Measurements from ENCODE around the gene ABLIM1.

ABLIM1 gene

DNA sequence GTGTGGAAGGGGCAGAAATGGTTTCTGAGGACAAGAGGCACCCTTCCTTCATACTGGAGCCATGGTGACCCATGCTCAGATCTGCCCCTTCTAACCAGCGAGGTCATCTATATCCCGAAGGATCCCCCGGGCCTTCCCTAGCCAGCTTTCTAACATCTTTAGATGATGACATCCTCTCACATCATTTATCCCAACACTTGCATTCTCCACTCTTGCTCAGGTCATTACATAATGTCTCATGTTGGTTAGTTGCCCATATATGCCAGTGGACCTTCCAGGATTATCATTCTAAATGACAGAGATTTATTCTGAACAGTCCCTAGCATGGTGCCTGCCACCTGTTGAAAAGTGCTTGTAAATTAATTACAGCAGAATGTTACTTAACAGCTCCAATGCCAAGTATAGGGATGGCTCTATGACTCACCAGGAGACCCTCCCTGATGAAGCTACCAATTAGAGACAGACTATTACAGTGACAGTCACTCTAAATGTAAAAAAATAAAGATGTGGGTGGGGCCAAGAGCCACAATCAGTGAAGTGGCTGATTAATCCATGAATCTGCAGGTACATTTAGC lies 22.6 kb upstream of the ABLIM1 start:
- H3K9ac ChIP-seq (ENCODE audit: low read depth, low read length) = no peak overlapping the region
- no peak overlapping the region for H3K4me3 ChIP-seq (ENCODE audit: low read depth, low read length)
- no peaks in the 10 kb centered on the region for H3K36me3 ChIP-seq (ENCODE audit: control insufficient read depth, insufficient read depth, low read length)
- H3K27ac ChIP-seq (ENCODE audit: low read depth, low read length) = no peak overlapping the region
- H3K4me1 ChIP-seq (ENCODE audit: control insufficient read depth, insufficient read depth, low read length) = peaks cover 7% of the 10 kb centered on the region; the same call in 1 of the 2 replicates
- no peaks in the 10 kb centered on the region for H3K27me3 ChIP-seq (ENCODE audit: control insufficient read depth, insufficient read depth, low read length)
- H3K9me3 ChIP-seq (ENCODE audit: control insufficient read depth, insufficient read depth, low read length) = no peaks in the 10 kb centered on the region

DNA sequence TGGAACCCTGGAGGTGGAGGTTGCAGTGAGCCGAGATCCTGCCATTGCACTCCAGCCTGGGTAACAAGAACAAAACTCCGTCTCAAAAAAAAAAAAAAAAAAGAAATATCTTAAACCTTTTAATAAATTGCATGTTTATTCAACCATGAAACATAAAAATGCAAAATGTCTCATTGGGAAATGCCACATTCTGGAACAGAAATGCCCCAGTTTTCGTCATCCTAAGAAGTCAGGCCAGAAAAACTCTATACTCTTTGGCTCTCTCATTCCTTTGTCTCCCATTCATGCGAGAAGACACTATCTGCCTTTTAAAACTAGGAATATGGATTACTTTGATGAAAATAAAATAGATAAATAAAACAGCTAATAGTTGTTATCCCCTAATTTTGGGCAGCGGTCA lies 21.5 kb upstream of the ABLIM1 start:
- Histone ChIP-seq H3K36me3 (ENCODE audit: control insufficient read depth, insufficient read depth, low read length) (no peaks in the 10 kb centered on the region), H3K27ac (ENCODE audit: low read depth, low read length) (no peak overlapping the region), H3K4me1 (ENCODE audit: control insufficient read depth, insufficient read depth, low read length) (0 out of 2 replicates have a peak, but pooled peaks cover 2% of the 10 kb centered on the region), H3K27me3 (ENCODE audit: control insufficient read depth, insufficient read depth, low read length) (no peaks in the 10 kb centered on the region), H3K9me3 (ENCODE audit: control insufficient read depth, insufficient read depth, low read length) (no peaks in the 10 kb centered on the region), H3K9ac (ENCODE audit: low read depth, low read length) (no peak overlapping the region), H3K4me3 (ENCODE audit: low read depth, low read length) (no peak overlapping the region)

DNA sequence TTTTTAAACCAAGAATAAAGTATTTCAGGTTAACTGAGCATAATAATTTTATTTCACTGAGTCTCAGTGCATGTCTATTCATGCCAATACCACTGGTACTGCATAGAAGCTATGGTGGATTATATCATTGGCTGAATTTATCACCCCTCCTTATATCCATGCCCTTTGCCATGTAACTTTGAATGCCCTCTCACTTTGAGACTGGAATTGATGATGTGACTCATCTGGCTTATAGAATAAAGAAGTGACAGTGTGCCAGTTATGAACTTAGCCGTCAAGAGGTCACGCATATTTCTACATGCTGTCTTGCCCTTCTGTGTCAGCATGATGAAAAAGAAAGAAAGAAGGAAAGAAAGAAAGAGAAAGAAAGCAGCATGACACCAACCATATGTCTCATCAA lies 20.7 kb upstream of the ABLIM1 start:
- Histone ChIP-seq H3K9ac (ENCODE audit: low read depth, low read length) (no peak overlapping the region), H3K27me3 (ENCODE audit: control insufficient read depth, insufficient read depth, low read length) (no peaks in the 10 kb centered on the region), H3K27ac (ENCODE audit: low read depth, low read length) (no peak overlapping the region), H3K36me3 (ENCODE audit: control insufficient read depth, insufficient read depth, low read length) (no peaks in the 10 kb centered on the region), H3K4me3 (ENCODE audit: low read depth, low read length) (no peak overlapping the region), H3K4me1 (ENCODE audit: control insufficient read depth, insufficient read depth, low read length) (0 out of 2 replicates have a peak, but pooled peaks cover 2% of the 10 kb centered on the region), H3K9me3 (ENCODE audit: control insufficient read depth, insufficient read depth, low read length) (no peaks in the 10 kb centered on the region)

DNA sequence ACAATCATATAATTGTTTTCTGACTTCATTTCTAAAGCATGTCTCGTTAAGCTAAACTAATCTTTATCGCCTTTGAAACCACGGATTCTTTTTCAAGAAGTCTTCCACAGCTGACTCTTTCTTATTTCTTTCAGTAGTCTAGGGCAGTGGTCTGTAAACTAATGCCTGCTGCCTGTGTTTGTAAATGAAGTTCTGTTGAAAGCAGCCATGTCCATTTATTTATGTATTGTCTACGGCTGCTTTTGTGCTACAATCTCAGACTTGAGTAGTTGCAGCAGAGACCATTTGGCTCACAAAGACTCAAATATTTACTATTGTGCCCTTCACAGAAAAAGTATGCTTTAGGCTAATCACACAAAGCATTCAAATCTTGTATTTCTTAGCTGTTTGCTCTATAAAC lies 20.3 kb upstream of the ABLIM1 start:
- H3K27ac ChIP-seq (ENCODE audit: low read depth, low read length) = no peak overlapping the region
- no peaks in the 10 kb centered on the region for H3K36me3 ChIP-seq (ENCODE audit: control insufficient read depth, insufficient read depth, low read length)

DNA sequence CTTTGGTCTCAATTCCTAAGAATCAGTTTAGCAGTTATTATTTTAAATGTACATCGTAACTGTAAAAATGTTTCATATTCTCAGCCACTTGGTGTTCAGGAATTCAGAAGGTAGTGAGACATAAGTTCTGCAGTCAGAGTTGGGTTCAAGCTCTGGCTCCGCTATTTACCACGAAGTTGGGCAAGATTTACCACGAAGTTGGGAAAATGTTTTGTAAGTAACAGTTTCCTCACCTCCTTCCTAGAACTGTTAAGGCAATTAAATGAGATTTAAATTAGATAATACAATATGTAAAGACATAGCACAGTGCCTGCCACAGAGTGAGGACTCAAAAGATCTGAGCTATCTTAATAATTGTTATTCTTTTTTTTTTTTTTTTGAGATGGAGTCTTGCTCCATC lies 16.3 kb upstream of the ABLIM1 start:
- no peaks in the 10 kb centered on the region for H3K27me3 ChIP-seq (ENCODE audit: control insufficient read depth, insufficient read depth, low read length)
- no peak overlapping the region for H3K9ac ChIP-seq (ENCODE audit: low read depth, low read length)
- no peaks in the 10 kb centered on the region for H3K9me3 ChIP-seq (ENCODE audit: control insufficient read depth, insufficient read depth, low read length)
- no peaks in the 10 kb centered on the region for H3K4me1 ChIP-seq (ENCODE audit: control insufficient read depth, insufficient read depth, low read length)
- H3K36me3 ChIP-seq (ENCODE audit: control insufficient read depth, insufficient read depth, low read length) = no peaks in the 10 kb centered on the region
- no peak overlapping the region for H3K27ac ChIP-seq (ENCODE audit: low read depth, low read length)
- no peak overlapping the region for H3K4me3 ChIP-seq (ENCODE audit: low read depth, low read length)

More for the DNA sequence above, 20.3 kb upstream of the ABLIM1 start:
- Histone ChIP-seq H3K27me3 (ENCODE audit: control insufficient read depth, insufficient read depth, low read length) (no peaks in the 10 kb centered on the region), H3K4me1 (ENCODE audit: control insufficient read depth, insufficient read depth, low read length) (0 out of 2 replicates have a peak, but pooled peaks cover 2% of the 10 kb centered on the region), H3K9me3 (ENCODE audit: control insufficient read depth, insufficient read depth, low read length) (no peaks in the 10 kb centered on the region), H3K4me3 (ENCODE audit: low read depth, low read length) (no peak overlapping the region), H3K9ac (ENCODE audit: low read depth, low read length) (no peak overlapping the region)

DNA sequence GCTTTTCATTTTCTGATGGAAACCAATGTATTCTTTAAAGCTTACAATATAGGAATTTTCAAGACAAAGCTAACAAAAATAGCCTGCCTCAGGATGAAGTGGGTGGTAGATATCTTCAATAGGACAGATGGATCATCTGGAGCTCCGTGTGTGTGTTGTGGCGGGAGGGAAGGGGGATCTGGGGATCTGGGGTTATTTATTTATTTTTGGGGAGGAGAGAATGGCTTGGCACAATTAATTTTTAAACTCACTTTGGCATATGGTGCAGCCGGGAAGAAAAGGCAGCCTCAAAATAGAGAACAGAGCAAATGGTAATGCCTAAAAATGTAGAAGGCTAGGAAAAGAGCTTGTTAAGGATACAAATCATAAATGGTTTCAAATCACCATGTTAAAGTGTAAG lies 11.6 kb upstream of the ABLIM1 start:
- no peaks in the 10 kb centered on the region for H3K4me1 ChIP-seq (ENCODE audit: control insufficient read depth, insufficient read depth, low read length)
- no peak overlapping the region for H3K4me3 ChIP-seq (ENCODE audit: low read depth, low read length)
- H3K9ac ChIP-seq (ENCODE audit: low read depth, low read length) = no peak overlapping the region
- no peak overlapping the region for H3K27ac ChIP-seq (ENCODE audit: low read depth, low read length)
- no peaks in the 10 kb centered on the region for H3K27me3 ChIP-seq (ENCODE audit: control insufficient read depth, insufficient read depth, low read length)
- no peaks in the 10 kb centered on the region for H3K36me3 ChIP-seq (ENCODE audit: control insufficient read depth, insufficient read depth, low read length)
- H3K9me3 ChIP-seq (ENCODE audit: control insufficient read depth, insufficient read depth, low read length) = no peaks in the 10 kb centered on the region

DNA sequence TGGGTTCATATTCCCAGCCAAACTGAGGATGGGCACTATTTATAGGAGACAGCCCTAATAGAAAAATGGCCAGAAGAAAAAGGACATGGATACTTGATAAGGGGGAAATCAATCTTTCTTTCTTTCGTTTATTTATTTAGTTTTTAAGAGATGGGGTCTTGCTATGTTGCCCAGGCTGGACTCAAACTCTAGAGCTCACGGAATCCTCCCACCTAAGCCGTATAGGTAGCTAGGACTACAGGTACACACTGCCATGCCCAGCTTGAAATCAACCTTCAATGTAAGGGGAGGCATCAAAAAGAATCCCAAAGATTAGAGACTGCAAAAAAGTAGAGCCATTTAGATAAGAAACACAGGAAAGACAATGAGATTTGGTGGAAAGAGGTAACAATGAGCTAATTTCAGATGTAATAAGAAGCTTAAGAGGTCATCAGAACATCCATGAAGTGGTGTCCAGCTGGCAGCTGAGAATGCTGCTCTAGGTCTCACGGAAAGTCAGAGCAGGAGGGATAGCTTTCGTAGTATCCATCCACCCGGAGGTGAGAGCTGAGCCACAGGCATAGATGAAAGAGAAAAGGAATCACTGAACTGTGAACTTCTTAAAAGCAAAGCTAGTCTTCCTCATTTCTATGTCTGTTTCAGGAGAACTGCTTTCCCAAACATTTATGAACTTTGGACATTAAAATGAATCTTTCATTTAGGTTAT lies 10.5 kb upstream of the ABLIM1 start:
- Histone ChIP-seq H3K27ac (ENCODE audit: low read depth, low read length) (no peak overlapping the region), H3K4me1 (ENCODE audit: control insufficient read depth, insufficient read depth, low read length) (peaks cover 7% of the 10 kb centered on the region), H3K4me3 (ENCODE audit: low read depth, low read length) (no peak overlapping the region), H3K9ac (ENCODE audit: low read depth, low read length) (no peak overlapping the region), H3K27me3 (ENCODE audit: control insufficient read depth, insufficient read depth, low read length) (no peaks in the 10 kb centered on the region), H3K36me3 (ENCODE audit: control insufficient read depth, insufficient read depth, low read length) (no peaks in the 10 kb centered on the region), H3K9me3 (ENCODE audit: control insufficient read depth, insufficient read depth, low read length) (no peaks in the 10 kb centered on the region)

DNA sequence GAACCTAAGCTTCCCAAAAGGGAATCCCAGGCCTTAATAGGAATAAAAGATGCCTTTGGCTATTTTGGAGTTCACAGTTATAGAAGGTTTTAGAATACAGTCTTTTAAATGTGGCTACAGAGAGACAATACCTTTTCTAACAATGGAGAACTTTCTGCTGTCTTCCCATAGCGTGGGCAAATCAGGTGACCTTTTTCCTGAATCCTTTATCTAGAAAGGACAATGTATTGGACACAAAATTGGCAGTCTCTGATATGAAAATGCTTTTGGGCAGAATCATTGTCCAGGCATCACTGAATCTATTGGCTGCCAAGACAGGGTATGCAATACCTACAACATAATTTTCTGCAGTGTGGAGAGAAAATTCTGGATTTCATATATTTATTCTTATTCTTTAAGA lies 7.8 kb upstream of the ABLIM1 start:
- Histone ChIP-seq H3K27me3 (ENCODE audit: control insufficient read depth, insufficient read depth, low read length) (no peaks in the 10 kb centered on the region), H3K9me3 (ENCODE audit: control insufficient read depth, insufficient read depth, low read length) (no peaks in the 10 kb centered on the region), H3K9ac (ENCODE audit: low read depth, low read length) (no peak overlapping the region), H3K4me3 (ENCODE audit: low read depth, low read length) (no peak overlapping the region), H3K27ac (ENCODE audit: low read depth, low read length) (no peak overlapping the region), H3K4me1 (ENCODE audit: control insufficient read depth, insufficient read depth, low read length) (peaks cover 19% of the 10 kb centered on the region), H3K36me3 (ENCODE audit: control insufficient read depth, insufficient read depth, low read length) (no peaks in the 10 kb centered on the region)

DNA sequence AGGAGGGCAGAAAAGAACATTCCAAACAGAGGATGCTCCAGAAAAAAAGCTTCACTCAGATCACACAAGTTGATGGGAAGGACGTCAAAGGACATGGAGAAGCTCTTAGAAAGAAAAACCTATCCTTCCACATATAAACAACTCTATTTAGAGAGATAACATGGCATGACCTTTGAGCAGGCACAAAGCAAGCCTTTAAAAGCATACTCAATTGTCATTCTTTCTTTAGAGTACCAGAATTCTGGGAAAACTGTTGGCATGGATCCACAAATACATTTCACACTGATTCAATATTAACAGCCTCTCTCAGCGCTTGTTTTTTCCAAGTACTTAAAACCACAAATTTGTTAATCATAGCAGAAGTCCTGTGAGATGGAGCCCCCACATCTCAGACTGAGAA lies 7.3 kb upstream of the ABLIM1 start:
- Histone ChIP-seq H3K4me1 (ENCODE audit: control insufficient read depth, insufficient read depth, low read length) (peaks cover 19% of the 10 kb centered on the region), H3K27ac (ENCODE audit: low read depth, low read length) (no peak overlapping the region)

DNA sequence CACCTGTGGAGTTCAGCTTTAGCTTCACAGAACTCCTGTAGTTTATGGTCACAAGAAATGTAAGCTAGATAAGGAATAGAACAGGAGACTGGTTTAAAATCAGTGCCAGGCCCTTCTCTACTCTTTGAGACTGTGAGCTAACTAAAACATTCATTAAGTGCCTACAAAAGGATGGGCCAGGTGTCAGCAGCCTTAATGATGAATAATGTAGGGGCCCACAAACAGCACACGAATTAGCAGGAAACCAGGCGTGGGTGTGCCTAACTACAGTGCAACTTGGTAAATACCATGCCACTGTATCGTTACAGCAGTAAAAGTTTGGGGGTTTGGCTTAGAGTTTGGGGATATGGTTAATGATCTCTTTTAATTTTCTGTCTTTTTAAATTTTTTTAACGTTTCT lies 6.1 kb upstream of the ABLIM1 start:
- no peak overlapping the region for H3K9ac ChIP-seq (ENCODE audit: low read depth, low read length)
- H3K4me3 ChIP-seq (ENCODE audit: low read depth, low read length) = no peak overlapping the region
- no peaks in the 10 kb centered on the region for H3K36me3 ChIP-seq (ENCODE audit: control insufficient read depth, insufficient read depth, low read length)
- peak overlapping the region; percentile 21 for H3K27ac ChIP-seq (ENCODE audit: low read depth, low read length)
- no peaks in the 10 kb centered on the region for H3K9me3 ChIP-seq (ENCODE audit: control insufficient read depth, insufficient read depth, low read length)
- no peaks in the 10 kb centered on the region for H3K27me3 ChIP-seq (ENCODE audit: control insufficient read depth, insufficient read depth, low read length)
- peaks cover 19% of the 10 kb centered on the region for H3K4me1 ChIP-seq (ENCODE audit: control insufficient read depth, insufficient read depth, low read length)

More for the DNA sequence above, 7.3 kb upstream of the ABLIM1 start:
- Histone ChIP-seq H3K36me3 (ENCODE audit: control insufficient read depth, insufficient read depth, low read length) (no peaks in the 10 kb centered on the region), H3K9me3 (ENCODE audit: control insufficient read depth, insufficient read depth, low read length) (no peaks in the 10 kb centered on the region), H3K27me3 (ENCODE audit: control insufficient read depth, insufficient read depth, low read length) (no peaks in the 10 kb centered on the region), H3K9ac (ENCODE audit: low read depth, low read length) (no peak overlapping the region), H3K4me3 (ENCODE audit: low read depth, low read length) (no peak overlapping the region)

DNA sequence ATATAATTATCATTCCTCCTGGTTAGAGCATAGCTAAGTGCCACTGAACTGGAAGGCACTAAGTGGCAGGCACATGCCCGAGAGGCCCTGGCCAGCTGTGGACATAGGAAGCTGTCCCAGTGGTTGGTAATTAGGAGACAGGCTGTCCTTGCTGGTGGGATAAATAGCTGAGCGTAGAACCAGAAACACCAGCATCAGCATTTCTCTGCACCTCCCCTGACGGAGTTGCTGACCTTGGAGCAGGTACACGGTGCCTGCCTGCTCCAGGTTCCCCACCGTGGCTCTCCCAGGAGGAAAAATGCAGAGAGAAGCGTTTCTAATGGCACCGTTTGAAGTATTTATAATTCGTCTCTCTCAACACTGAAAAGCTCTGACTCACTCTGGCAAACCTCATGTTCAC lies 5.6 kb upstream of the ABLIM1 start:
- Histone ChIP-seq H3K9me3 (ENCODE audit: control insufficient read depth, insufficient read depth, low read length) (no peaks in the 10 kb centered on the region), H3K36me3 (ENCODE audit: control insufficient read depth, insufficient read depth, low read length) (no peaks in the 10 kb centered on the region), H3K27me3 (ENCODE audit: control insufficient read depth, insufficient read depth, low read length) (no peaks in the 10 kb centered on the region), H3K27ac (ENCODE audit: low read depth, low read length) (peak overlapping the region; percentile 21), H3K4me1 (ENCODE audit: control insufficient read depth, insufficient read depth, low read length) (peaks cover 19% of the 10 kb centered on the region), H3K9ac (ENCODE audit: low read depth, low read length) (no peak overlapping the region), H3K4me3 (ENCODE audit: low read depth, low read length) (no peak overlapping the region)
